ENCODE results near the gene PRSS33. TPM values are rescaled to one million over a fixed set of nuclear protein-coding genes. Genes with fewer than 3 reads are reported as not detected.

Gene PRSS33
- total and polyA plus RNA-seq, 9 of the 15 experiments (the other 6 are each of a cell fraction or from before 2014, with no cell fraction given), result not detected

- no peak for TF ChIP-seq E2F4 (CRISPR knock-in tag; IDR thresholded peaks at IDR 0.05; ENCODE audit: low read depth)
- TF ChIP-seq POLR2B (IDR thresholded peaks at IDR 0.05; ENCODE audit: low read depth, partially characterized antibody), result no peak
These were observed 3.8 kb upstream of the PRSS33 start (continued) for GRCh38 chr16:2791174-2791573.

- Histone ChIP-seq H4K20me1 (replicated peaks; ENCODE audit: control insufficient read depth, insufficient read depth, low read length) (peaks cover 10% of the 10 kb centered on the region; the same call in 1 of the 2 replicates), H2AFZ (ENCODE audit: low read depth, low read length) (no peak overlapping the region), H3K9me3 (replicated peaks; ENCODE audit: control insufficient read depth, insufficient read depth, low read depth, low read length) (no peaks in the 10 kb centered on the region), H3K79me2 (ENCODE audit: control insufficient read depth, insufficient read depth, low read length) (no peaks in the 10 kb centered on the region), H3K9ac (ENCODE audit: insufficient read depth in 1 of 2, low read depth in 2 of 2, low read length in 2 of 2) (no peak overlapping the region), H3K9me1 (ENCODE audit: control insufficient read depth, insufficient read depth, low read length) (no peaks in the 10 kb centered on the region), H3K36me3 (ENCODE audit: control insufficient read depth, insufficient read depth, low read length) (no peaks in the 10 kb centered on the region), H3K27me3 (ENCODE audit: control insufficient read depth in 2 of 2, insufficient read depth in 2 of 2, low read length in 2 of 2) (peaks cover 22 to 44% of the 10 kb centered on the region in 2 experiments; a peak in 4 of 5 replicates), H3K4me2 (ENCODE audit: insufficient read depth, low read length) (no peak overlapping the region), H3K4me3 (no peak overlapping the region), H3K4me1 (replicated peaks in 1 of 2; ENCODE audit: control insufficient read depth in 2 of 2, insufficient read depth in 2 of 2, low read length in 2 of 2) (peaks cover 9 to 12% of the 10 kb centered on the region in 2 experiments), H3K27ac (ENCODE audit: extremely low read depth, low read depth, low read length) (no peak overlapping the region)
- WGBS (ENCODE audit: insufficient coverage, low coverage, missing lambda C conversion rate), result 2% methylated on average over 5 of the region's 5 CpGs
- ChIA-PET CTCF (ENCODE audit: low intra/inter-chr PET ratio) (no interaction called here), POLR2A (interaction anchor here (0.9 to 2.8 kb wide), 4 partner anchors 8 to 13 kb away, joined by 3 to 10 read pairs (median 4); no protein-coding TSS in a partner anchor)
- ATAC-seq, result no peak
- in situ Hi-C loops (cut with MboI) (no loop called here), intact Hi-C loops (cut with micrococcal nuclease) (no loop called here)
- DNase-seq (ENCODE audit: extremely low read depth in 1 of 4, low spot score in 3 of 4), result no peak
- TF ChIP-seq ZNF436 (CRISPR knock-in tag; IDR thresholded peaks at IDR 0.05) (no peak), ZNF551 (CRISPR knock-in tag; IDR thresholded peaks at IDR 0.05) (no peak), ZNF830 (CRISPR knock-in tag; IDR thresholded peaks at IDR 0.05) (no peak), POLR2A (conservative IDR thresholded peaks at IDR 0.05) (no peak), ZNF766 (CRISPR knock-in tag; conservative IDR thresholded peaks at IDR 0.05) (no peak), ZBTB8A (IDR thresholded peaks at IDR 0.05; ENCODE audit: partially characterized antibody) (no peak), MCM7 (IDR thresholded peaks at IDR 0.05) (no peak), TBL1XR1 (IDR thresholded peaks at IDR 0.05; ENCODE audit: low read length in 2 of 2) (no peak), ZNF584 (CRISPR knock-in tag; IDR thresholded peaks at IDR 0.05; ENCODE audit: low read depth) (no peak), HDAC2 (IDR thresholded peaks at IDR 0.05) (no peak), IRF1 (CRISPR knock-in tag; IDR thresholded peaks at IDR 0.05; ENCODE audit: borderline replicate concordance) (no peak), LCOR (CRISPR knock-in tag; IDR thresholded peaks at IDR 0.05) (no peak), CTBP1 (IDR thresholded peaks at IDR 0.05; ENCODE audit: borderline replicate concordance) (no peak), CCAR2 (IDR thresholded peaks at IDR 0.05; ENCODE audit: low read depth, low read length) (no peak), GABPA (tag; conservative IDR thresholded peaks at IDR 0.05; ENCODE audit: low read depth) (no peak), ZFP1 (CRISPR knock-in tag; IDR thresholded peaks at IDR 0.05) (no peak), SMAD2 (IDR thresholded peaks at IDR 0.05; ENCODE audit: low read depth, low read length) (no peak), HDAC8 (tag; IDR thresholded peaks at IDR 0.05) (no peak)
- BruUV-seq (replicated peaks), result no TSS peak
- no peak for FAIRE-seq
These were observed 3.3 kb upstream of the PRSS33 start for GRCh38 chr16:2790631-2791030.

Measured in K562 (cell line).